GM12874 (cell line): ENCODE results near the gene LY9.

Source experiments
- TF ChIP-seq, protein P1 (sequence below): IDR thresholded peaks from 2 replicates; pipeline ENCODE4 v1.5.1; 2011; ENCODE audit warnings: low read depth, mild to moderate bottlenecking, control low read depth, low read length, moderate library complexity; ENCODE audit not compliant: insufficient read depth

Gene LY9

DNA sequence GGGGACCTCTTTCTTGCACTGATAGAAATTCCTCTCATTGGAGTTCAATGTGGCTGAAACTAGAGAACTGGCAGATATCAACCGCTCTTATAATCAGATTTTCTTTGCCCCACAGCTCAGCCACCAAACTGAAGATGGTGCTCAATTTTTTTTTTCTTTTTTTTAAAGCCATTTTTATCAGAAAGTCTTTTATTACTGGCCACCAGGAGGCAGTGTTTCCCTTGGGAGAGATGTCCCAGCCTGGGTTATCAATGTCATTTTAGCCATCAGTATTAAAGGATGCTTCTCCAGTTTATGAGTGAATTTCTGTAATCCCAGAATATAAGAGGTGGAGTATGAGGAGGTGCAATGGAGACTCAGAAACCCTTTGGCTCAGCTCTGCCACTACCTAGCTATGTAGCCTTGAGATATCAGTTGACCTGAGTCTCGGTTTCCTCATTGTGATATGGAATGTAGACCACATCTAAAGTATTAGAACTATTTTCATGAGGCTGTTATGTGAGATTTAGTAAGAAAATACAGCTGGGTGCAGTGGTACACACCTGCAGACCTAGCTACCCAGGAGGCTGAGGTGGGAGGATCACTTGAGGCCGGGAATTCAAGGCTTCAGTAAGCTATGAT lies 39.1 kb downstream of the LY9 start:
- TF ChIP-seq, protein P1, sequence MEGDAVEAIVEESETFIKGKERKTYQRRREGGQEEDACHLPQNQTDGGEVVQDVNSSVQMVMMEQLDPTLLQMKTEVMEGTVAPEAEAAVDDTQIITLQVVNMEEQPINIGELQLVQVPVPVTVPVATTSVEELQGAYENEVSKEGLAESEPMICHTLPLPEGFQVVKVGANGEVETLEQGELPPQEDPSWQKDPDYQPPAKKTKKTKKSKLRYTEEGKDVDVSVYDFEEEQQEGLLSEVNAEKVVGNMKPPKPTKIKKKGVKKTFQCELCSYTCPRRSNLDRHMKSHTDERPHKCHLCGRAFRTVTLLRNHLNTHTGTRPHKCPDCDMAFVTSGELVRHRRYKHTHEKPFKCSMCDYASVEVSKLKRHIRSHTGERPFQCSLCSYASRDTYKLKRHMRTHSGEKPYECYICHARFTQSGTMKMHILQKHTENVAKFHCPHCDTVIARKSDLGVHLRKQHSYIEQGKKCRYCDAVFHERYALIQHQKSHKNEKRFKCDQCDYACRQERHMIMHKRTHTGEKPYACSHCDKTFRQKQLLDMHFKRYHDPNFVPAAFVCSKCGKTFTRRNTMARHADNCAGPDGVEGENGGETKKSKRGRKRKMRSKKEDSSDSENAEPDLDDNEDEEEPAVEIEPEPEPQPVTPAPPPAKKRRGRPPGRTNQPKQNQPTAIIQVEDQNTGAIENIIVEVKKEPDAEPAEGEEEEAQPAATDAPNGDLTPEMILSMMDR = peak; percentile 39; the same call in 1 of the 2 replicates

DNA sequence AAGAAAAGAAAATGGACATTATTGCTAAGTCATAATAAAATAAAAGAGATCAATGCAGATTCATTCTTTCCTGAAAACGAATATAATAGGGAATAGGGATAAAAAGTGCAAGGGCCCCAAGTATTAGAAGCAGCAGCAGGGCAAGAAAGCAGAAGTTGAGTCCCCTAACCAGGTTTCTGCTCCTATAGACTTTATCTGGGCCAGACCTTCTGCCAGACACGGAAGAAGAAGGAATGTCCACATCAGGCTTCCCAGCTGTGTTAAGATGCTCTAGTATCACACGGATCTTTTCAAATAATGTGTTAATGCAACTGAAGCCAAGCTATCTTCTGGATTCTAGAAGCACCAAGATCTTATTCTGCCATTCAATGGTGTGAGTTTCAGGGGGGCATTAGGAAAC lies 39.8 kb downstream of the LY9 start:
- TF ChIP-seq, protein P1 = no peak

DNA sequence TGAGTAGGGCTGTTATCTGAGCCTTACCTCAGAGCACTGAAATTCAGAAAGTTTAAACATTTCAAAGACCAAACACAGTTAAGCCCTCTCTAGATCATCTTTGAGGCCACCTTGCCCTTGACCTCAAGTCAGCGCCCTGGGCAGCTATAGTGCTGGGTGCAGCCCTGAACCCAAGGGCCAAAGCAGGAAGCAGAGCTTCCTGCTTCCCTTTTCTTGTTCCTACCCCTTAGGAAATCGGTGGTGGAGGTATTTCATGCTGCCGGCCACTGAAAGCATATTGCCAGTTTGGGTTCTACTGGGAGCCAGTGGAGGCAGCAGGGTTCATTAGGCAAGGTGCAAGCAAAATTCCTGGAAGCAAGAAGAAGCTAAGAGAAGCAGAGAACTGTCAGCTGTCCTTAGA lies 40.6 kb downstream of the LY9 start:
- TF ChIP-seq, protein P1 = no peak

DNA sequence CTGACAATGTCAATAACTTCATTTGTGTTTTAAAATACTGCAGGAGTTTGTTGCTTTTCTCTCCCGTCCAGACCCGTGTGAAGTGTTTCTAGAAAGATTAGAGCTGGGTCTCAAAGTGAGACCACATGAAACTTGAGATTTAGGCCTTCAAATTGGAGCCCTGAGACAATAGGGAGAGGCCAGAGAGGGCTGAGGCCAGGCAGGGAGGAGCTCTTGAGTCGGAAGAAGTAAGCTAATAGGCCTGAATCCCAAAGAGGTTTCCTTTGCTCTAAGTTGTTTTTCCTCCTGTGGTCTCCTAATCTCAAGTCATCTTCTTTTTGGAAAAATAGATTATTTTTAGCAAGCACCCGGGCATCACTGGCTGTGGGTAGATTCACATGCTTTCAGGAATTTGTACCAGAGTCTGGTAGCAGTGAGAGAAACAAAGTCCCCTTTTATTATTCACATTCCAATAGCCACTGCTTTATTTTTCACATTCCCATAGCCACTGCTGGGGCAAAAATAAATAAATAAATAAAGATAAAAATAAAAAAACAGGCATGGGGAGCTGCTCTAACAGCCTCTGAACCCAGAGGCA lies 41.1 kb downstream of the LY9 start:
- TF ChIP-seq, protein P1 = no peak

DNA sequence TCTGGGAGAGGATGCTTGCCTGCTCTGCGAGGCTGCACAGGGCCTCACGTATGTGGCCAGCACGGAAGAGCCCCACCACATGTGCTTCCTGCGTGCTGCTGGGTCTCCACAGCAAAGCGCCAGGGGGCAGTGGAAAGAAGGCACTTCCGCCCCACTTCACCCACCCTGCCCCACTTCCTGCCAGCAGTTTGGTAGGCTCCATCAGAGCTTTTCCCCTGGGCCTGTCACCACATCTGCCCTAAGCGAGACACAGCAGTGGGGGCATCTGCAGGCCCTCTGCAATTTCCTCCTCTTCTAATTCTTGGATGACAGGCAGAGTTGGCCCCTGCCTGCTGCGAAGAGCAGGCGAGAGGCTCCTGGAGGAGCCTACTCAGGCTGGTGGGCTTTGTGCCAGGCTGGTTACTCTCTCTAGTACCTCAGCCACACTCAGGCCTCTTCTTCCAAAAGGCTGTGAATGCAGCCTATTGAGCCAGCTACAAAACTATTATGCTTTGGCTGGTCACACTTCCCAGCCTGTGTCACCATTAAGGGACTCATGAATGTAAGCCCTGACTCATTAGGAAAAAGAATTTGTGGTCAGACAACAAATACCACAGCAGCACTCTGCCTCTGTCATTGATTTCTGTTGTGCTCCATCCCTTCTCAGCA lies 41.7 kb downstream of the LY9 start:
- TF ChIP-seq, protein P1 = peak; percentile 52

DNA sequence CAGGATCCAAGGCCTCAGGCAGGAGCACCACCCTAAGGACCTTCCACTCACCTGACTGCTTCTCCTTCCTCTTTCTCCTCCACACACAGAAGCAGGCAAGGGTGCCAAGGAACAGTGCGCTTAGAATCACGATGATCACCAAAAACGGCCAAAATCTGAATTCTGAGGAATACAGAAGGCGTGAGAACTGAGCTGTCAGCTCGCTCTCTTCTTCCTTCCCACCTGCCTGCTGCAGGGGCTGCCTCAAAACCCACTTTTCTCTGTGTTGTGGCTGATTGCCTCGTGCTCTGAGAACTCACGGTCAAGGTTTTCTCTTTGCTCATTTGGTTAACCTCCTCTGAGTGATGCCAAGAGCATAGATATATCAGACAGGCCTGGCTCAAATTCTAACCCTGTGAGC lies 42.9 kb downstream of the LY9 start:
- TF ChIP-seq, protein P1 = no peak

DNA sequence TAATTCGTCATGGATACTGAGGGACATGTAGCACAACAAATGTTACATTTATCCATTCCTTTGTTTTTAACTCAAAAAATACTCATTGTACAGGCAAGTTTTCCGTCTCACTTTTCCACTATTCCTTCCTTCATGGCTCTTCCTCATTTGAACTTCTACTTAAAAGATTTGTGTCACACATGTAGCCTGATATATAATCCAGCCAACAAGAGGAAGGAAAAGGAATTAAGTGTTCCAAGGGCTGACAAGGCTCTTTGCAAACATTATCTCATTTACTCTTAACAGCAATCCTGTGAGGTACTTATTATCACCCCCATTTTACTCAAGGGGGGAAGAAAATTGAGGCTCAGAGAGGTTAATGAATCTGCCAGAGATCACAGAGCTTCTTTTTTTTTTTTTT lies 43.8 kb downstream of the LY9 start:
- TF ChIP-seq, protein P1 = no peak
